OCI-LY7 (cell line): ENCODE measurements around the gene EP400. TPM values are rescaled to one million over a fixed set of nuclear protein-coding genes. Genes with fewer than 3 reads are reported as not detected.

ENCODE experiments used
- BruUV-seq: library from RNA; stranded (reverse); fragments of 400-500 nt; replicated peaks from 2 replicates; lab custom pipeline; 2021; lab: Mats Ljungman, UMichigan
- CTCF ChIA-PET: fragments of 300-600 bp; sonication (Branson Sonifier 250); formaldehyde crosslinking; loops from one replicate; lab custom pipeline; 2022; ENCODE audit warnings: antibody characterized with exemption; ENCODE audit not compliant: unreplicated experiment; lab: Charles Lee
- POLR2A ChIA-PET: fragments of 300-600 bp; sonication (Branson Sonifier 250); formaldehyde crosslinking; loops from one replicate; lab custom pipeline; 2022; ENCODE audit warnings: antibody characterized with exemption; lab: Charles Lee
- DNase-seq: peaks from one replicate; pipeline ENCODE4 v3.0.0-alpha.2; 2015; ENCODE audit warnings: low spot score
- H2AFZ ChIP-seq: fragments of 200-600 bp; sonication (generic), shearing (Covaris generic); 2 replicates; pipeline ENCODE4 v1.6.1; 2014; ENCODE audit warnings: mild to moderate bottlenecking, antibody characterized with exemption, low read length, moderate library complexity
- H3K27ac ChIP-seq: fragments of 200-600 bp; sonication (generic); 2 replicates; pipeline ENCODE4 v1.5.1; 2014; ENCODE audit warnings: mixed run types, low read depth, mild to moderate bottlenecking, moderate library complexity, low read length, inconsistent platforms; ENCODE audit not compliant: poor library complexity, severe bottlenecking
- H3K36me3 ChIP-seq: fragments of 200-600 bp; sonication (generic); 2 replicates; pipeline ENCODE4 v1.6.1; 2014; ENCODE audit warnings: mild to moderate bottlenecking, antibody characterized with exemption, low read length, moderate library complexity, mixed read lengths; ENCODE audit not compliant: insufficient read depth
- H3K4me1 ChIP-seq: fragments of 200-600 bp; sonication (generic); 2 replicates; pipeline ENCODE4 v1.5.1; 2014; ENCODE audit warnings: mild to moderate bottlenecking, low read length; ENCODE audit not compliant: insufficient read depth, poor library complexity, severe bottlenecking
- H3K4me2 ChIP-seq: fragments of 200-600 bp; sonication (generic); 2 replicates; pipeline ENCODE4 v1.6.1; 2014; ENCODE audit warnings: mild to moderate bottlenecking, low read length
- H3K4me3 ChIP-seq: fragments of 200-600 bp; sonication (generic); 2 replicates; pipeline ENCODE4 v1.5.1; 2014; ENCODE audit warnings: mild to moderate bottlenecking, low read depth, low read length; ENCODE audit not compliant: poor library complexity, severe bottlenecking
- H3K79me2 ChIP-seq: fragments of 200-600 bp; sonication (generic); 2 replicates; pipeline ENCODE4 v1.6.1; 2016; ENCODE audit warnings: low read depth, mild to moderate bottlenecking, low read length, moderate library complexity, mixed read lengths; ENCODE audit not compliant: insufficient read depth
- H3K9me2 ChIP-seq: fragments of 200-600 bp; sonication (generic); 2 replicates; pipeline ENCODE4 v1.6.1; 2016; ENCODE audit warnings: mild to moderate bottlenecking, low read length, mixed read lengths; ENCODE audit not compliant: insufficient read depth
- H3K9me3 ChIP-seq: fragments of 200-600 bp; sonication (generic); 2 replicates; pipeline ENCODE4 v1.6.1; 2014; ENCODE audit warnings: mild to moderate bottlenecking, mixed run types, low read length, mixed read lengths
- H4K20me1 ChIP-seq: fragments of 200-600 bp; sonication (generic); 2 replicates; pipeline ENCODE4 v1.6.1; 2014; ENCODE audit warnings: mild to moderate bottlenecking, antibody characterized with exemption, low read length, moderate library complexity, mixed read lengths; ENCODE audit not compliant: insufficient read depth
- EZH2phosphoT487 ChIP-seq: fragments of 200-600 bp; sonication (generic); IDR thresholded peaks from 2 replicates; pipeline ENCODE4 v1.6.1; 2018; ENCODE audit warnings: low read depth, borderline replicate concordance, mild to moderate bottlenecking, mixed run types, antibody characterized with exemption, low read length, moderate library complexity, mixed read lengths
- intact Hi-C: fragments of 100-400 bp; cut with micrococcal nuclease; formaldehyde crosslinking; loops from one replicate; pipeline ENCODE4 v1.10.0; 2022; ENCODE audit not compliant: unreplicated experiment
- total RNA-seq, 2 experiments: library from RNA; depleted of rRNA in 1 of 2; stranded (reverse); fragments of >200 nt in 1 of 2; shearing (Covaris generic) in 1 of 2; gene quantifications; 2 replicates each; pipeline ENCODE4 v1.2.3, GENCODE V29; 2014 to 2022
- TF ChIP-seq, protein P1 (sequence below): fragments of 200-600 bp; sonication (generic); conservative IDR thresholded peaks from 2 replicates; pipeline ENCODE4 v1.5.1; 2014; ENCODE audit warnings: mild to moderate bottlenecking, antibody characterized with exemption, low read length, moderate library complexity, mixed read lengths

EP400 gene
- total RNA-seq, 2 experiments from 2014 or later = 20.7 to 56.2 TPM

DNA sequence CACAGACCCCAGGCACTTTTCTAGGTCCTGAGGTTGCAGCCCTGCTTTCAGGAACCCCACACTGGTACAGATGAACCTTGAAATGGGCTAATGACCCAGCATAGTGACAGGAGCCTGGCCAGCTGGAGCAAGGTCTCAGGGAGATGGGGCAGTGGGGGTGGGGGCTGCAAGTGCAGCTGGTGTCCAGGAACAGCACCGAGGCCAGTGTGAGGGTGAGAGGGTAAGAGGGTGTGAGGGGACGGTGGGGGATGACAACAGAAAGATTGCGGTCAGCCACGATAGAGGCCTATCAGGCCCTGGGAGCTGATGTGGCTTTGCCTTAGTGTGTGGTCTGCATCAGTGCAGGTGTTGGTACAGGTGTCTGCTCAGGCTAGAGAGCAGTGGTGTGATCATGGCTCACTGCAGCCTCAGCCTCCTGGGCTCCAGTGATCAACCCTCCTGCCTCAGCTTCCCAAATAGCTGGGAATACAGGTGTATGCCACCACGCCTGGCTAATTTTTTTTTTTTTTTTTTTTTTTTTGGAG is 59.7 kb downstream of the EP400 start:
- H3K4me2 ChIP-seq = no peak overlapping the region
- H3K27ac ChIP-seq = no peak overlapping the region
- H3K4me1 ChIP-seq = no peaks in the 10 kb centered on the region
- H3K9me2 ChIP-seq = no peaks in the 10 kb centered on the region
- H4K20me1 ChIP-seq = no peaks in the 10 kb centered on the region
- CTCF ChIA-PET = no interaction called here
- no peak for TF ChIP-seq EZH2phosphoT487
- TF ChIP-seq, protein P1, sequence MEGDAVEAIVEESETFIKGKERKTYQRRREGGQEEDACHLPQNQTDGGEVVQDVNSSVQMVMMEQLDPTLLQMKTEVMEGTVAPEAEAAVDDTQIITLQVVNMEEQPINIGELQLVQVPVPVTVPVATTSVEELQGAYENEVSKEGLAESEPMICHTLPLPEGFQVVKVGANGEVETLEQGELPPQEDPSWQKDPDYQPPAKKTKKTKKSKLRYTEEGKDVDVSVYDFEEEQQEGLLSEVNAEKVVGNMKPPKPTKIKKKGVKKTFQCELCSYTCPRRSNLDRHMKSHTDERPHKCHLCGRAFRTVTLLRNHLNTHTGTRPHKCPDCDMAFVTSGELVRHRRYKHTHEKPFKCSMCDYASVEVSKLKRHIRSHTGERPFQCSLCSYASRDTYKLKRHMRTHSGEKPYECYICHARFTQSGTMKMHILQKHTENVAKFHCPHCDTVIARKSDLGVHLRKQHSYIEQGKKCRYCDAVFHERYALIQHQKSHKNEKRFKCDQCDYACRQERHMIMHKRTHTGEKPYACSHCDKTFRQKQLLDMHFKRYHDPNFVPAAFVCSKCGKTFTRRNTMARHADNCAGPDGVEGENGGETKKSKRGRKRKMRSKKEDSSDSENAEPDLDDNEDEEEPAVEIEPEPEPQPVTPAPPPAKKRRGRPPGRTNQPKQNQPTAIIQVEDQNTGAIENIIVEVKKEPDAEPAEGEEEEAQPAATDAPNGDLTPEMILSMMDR = no peak
- no peak overlapping the region for H3K4me3 ChIP-seq
- no TSS peak for BruUV-seq
- H3K36me3 ChIP-seq = peaks cover 76% of the 10 kb centered on the region
- no peaks in the 10 kb centered on the region for H3K79me2 ChIP-seq
- no peak overlapping the region for H2AFZ ChIP-seq
- H3K9me3 ChIP-seq = no peaks in the 10 kb centered on the region
- POLR2A ChIA-PET = interaction anchor here (0.7 kb wide), 2 partner anchors 20 to 26 kb away, joined by 4 to 5 read pairs; no protein-coding TSS in a partner anchor
- intact Hi-C loops = no loop called here
- DNase-seq = peak; percentile 11

DNA sequence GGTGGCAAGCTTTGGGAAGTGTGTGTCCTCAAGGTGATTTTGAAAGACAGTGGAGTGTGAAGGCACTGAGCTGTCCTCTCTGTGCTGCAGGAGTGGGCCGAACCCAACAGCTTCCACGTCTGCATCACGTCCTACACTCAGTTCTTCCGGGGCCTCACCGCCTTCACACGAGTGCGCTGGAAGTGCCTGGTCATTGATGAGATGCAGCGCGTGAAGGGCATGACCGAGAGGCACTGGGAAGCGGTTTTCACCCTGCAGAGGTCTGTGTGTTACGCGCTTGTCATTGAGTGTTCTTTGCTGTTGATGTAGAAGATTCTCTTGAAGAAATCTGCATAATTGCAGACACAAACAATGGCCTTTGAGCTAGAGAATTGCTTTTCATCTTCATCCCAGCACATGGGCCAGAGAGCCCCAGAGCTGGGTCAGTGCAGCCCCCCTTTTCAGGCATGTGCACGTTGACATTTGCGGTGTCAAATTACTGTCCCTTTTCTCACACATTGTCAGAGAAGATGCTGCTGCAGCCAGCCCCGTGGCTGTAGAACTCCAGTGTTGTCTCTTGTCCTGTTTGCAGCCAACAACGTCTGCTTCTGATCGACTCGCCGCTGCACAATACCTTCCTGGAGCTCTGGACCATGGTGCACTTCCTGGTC is 63.3 kb downstream of the EP400 start:
- no TSS peak for BruUV-seq
- no peak for DNase-seq
- H3K27ac ChIP-seq = no peak overlapping the region
- H4K20me1 ChIP-seq = no peaks in the 10 kb centered on the region
- no peak overlapping the region for H3K4me3 ChIP-seq
- no peak overlapping the region for H2AFZ ChIP-seq
- H3K9me2 ChIP-seq = no peaks in the 10 kb centered on the region
- TF ChIP-seq, protein P1 = no peak
- no peak for TF ChIP-seq EZH2phosphoT487
- intact Hi-C loops = no loop called here
- no peak overlapping the region for H3K4me2 ChIP-seq
- H3K79me2 ChIP-seq = no peaks in the 10 kb centered on the region
- H3K9me3 ChIP-seq = no peaks in the 10 kb centered on the region
- H3K36me3 ChIP-seq = peaks cover 80% of the 10 kb centered on the region
- no peaks in the 10 kb centered on the region for H3K4me1 ChIP-seq
- CTCF ChIA-PET = no interaction called here
- POLR2A ChIA-PET = no interaction called here
